Keratinocyte (primary cell): Measurements from ENCODE around the gene CAMSAP1.

Source experiments
- CTCF ChIP-seq, 3 experiments: IDR thresholded peaks in 1 of 3; conservative IDR thresholded peaks in 1 of 3; optimal IDR thresholded peaks in 1 of 3; 2 replicates in 2 of 3; 3 replicates in 1 of 3; pipeline versions ENCODE3 to v1.5.1; 2011; ENCODE audit warnings: low read length in 3 of 3, mild to moderate bottlenecking in 3 of 3, moderate library complexity in 2 of 3, control low read depth in 1 of 3, inconsistent platforms in 1 of 3; ENCODE audit not compliant: insufficient read depth in 2 of 3; ENCODE audit errors: extremely low read depth in 1 of 3
- EZH2 ChIP-seq: IDR thresholded peaks from one replicate; pipeline ENCODE4 v1.6.1; 2012; ENCODE audit warnings: inconsistent platforms, mild to moderate bottlenecking, low read length, moderate library complexity

- TF ChIP-seq CTCF (optimal IDR thresholded peaks at IDR 0.05 in 1 of 3, IDR thresholded peaks at IDR 0.05 in 1 of 3, conservative IDR thresholded peaks at IDR 0.05 in 1 of 3; ENCODE audit: extremely low read depth in 1 of 3, insufficient read depth in 2 of 3, low read length in 3 of 3) (no peak), EZH2 (no peak)
Observed at GRCh38 chr9:135925496-135926133, 18.3 kb upstream of the CAMSAP1 start.
